Inferior parietal cortex (tissue), 1 donor: ENCODE data around the gene MORN4.
A peak's percentile ranks its signal among the peaks of the same experiment; 100 is the strongest.
"Not testable (repeated sequence)": the region's sequence is repeated elsewhere in the genome, so short reads cannot be mapped to it uniquely, and the experiment has no call there.

ENCODE experiments used
- DNase-seq: peaks from one replicate; pipeline ENCODE4 v3.0.0-alpha.2; 2016; ENCODE audit errors: extremely low spot score

The MORN4 gene

DNA sequence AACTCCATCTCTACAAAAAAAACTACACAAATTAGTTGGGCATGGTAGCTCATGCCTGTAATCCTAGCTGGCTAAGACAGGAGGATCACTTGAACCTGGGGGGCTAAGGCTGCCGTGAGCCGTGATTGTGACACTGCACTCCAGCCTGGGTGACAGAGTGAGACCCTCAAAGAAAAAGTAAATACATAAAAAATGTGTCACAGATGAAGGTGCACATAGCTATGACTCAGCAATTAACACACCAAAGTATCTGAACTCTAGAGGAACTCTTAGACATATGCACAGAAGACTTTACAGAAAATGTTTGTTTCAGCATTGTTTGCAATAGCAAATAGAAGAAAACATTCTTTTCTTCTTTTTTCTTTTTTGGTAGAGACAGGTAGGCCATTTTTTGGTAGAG lies 35.5 kb downstream of the MORN4 start:
- no peak for DNase-seq

DNA sequence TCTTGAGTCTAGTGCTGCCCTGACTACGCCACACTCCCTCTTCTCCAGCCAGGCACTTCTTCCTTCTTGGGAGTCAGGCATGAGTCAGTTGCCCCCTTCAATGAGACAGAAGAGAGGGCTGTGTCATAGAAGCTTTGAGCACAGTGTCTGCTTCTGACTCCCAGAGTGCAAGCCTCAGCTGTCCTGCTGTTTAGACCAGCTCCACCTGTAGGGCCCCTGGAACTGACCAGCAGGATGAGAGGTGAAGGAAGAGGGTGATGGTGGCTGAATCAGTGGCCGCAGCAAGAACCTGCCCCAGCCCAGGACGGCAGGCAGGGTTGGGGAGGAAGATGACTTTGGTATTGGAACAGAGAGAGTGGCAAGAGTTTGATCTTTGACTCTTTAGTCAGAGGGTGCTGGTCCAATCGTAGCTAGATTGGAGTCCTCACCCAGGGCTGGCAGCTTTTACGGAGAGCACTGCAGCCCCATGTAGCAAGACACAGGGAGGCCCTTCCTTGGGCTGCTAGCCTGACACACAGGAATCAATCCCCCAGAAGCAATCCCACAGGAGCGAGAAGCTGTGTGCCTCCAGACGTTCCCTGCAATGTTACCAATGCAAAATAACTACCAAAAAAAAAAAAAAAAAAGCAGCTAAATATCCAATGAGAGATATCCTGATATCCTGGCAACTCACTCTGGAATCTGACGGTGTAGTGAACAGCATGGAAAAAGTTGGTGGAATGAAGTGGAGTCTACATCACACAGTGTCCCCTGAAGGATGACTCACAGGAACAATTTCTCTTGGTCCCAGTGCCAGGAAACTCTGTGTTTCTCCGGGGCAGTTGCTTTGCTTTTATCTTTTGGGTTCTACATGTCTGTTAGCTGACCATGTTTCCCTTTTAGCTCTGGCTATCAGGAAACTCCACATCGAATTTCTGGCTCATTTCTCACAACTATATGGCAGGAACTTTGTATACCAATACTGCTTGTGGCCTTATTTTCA lies 36.9 kb downstream of the MORN4 start:
- DNase-seq = peak; percentile 48

DNA sequence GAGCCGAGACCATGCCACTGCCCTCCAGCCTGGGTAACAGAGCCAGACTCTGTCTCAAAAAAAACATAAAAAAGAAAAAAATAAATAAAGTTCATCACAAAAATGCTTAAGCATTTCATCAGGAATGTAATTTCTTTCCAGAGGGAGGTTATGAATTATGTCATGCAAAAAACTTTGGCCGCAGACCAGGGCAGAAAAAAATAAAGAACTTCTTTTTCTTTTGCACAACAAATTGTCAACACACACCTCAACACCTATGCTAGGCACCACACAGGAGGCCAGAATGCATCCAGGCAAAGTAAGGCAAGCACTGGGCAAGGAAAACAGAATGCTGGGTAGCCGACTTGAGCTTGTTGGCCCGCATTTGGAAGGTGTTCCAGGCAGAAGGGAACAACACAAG lies 39.9 kb downstream of the MORN4 start:
- no peak for DNase-seq

DNA sequence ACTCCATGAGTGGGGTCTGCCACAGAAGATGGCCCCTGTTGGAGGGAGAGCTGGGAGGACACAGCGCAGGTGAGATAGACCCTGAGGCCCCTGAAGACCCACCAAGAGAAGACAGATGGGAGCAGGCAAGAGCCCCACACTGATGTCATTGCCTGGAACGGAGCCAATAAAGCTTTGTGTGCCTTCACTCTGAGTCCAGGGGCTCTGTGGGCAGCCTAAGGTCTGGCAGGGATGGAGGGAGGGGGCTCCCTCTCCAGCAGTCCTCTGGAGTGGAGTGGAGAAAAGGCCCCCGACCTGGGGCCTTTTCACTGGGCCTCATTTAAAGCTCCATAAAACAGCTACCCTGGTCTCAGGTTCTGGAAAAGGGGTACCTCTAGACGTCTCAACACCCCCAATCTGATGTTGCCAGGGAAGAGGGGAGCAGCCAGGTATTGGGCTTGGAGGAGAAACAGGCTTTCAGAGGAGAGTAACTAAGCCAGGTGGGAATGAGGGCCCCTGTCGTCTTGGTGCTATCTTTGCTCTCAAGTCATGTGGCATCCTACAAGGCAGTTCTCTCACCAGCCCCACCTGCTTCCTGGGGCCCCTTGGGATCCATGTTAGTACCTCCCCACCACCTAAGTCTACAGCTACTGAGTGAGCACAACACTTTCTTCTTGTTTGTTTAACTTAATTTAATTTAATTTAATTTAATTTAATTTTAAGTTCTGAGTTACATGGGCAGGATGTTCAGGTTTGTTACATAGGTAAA lies 42.4 kb downstream of the MORN4 start:
- no peak for DNase-seq

DNA sequence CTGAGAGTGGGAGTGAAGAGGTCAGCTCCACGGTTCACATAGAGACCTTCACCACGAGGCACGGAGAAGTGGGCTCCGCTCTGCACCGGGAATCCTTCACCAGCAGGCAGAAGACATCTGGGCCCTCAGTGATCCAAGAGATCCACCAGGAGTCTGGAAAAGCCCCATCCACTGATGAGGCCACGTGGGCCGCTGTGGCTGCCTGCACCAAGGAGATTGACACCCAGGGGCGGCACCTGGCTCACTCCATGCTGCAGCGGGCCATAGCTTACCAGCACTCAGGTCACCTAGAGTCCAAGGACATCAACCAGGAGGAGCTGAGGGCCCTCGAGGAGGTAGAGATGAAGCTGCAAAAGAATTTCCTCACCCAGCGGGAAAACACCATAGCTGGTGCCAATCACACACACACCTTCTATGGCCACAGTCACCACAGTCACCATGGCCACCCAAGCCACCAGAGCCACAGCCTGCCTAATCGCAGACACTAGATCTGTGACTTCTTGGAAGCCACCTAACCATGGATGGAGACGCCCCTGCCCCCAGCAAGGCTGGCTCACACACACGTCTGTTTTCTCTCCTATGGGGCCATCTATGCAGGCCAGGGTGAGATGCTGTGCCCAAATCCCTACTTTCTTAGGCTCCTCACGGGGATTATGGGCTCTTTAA lies 43.1 kb downstream of the MORN4 start:
- no peak for DNase-seq

DNA sequence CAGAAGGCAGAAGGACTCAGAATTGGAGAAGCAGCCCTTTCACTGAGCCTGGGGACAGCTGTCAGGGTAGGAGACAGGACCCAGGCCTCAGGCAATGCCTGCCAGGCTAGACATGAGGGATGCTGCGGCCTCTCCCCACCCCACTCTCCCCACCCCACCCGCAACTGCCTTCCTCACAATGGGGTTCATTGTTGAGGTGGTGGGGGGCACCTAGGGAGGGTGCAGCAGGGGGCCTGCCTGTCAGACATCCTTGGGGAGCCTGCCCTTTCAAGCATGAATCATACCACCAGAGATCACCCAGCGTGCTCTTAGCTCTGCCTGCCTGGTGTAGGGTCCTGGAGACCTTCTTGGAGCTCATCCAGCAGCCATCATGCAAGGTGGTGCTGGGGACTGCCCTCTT lies 43.8 kb downstream of the MORN4 start, which contains the start of gene C10orf62:
TSS of gene C10orf62 (plus strand) at position 243 of the 400 bp plus-strand sequence. CDS start 177 bp downstream, outside the sequence.
- DNase-seq = no peak

DNA sequence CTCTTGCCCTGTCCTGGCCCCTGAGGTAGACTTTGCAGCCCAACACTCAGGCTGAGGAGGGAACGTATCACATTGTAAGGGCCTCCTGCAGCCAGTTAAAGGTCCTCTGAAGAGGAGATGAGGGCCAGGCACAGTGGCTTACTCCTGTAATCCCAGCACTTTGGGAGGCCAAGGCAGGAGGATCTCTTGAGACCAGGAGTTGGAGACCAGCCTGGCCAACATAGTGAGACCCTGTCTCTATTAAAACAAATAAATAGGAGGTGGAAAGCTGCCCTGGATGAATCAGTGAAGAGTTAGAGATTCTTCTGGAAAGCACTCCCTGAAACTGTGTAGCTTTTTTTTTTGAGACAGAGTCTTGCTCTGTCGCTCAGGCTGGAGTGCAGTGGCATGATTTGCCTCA lies 46.1 kb downstream of the MORN4 start:
- no peak for DNase-seq

DNA sequence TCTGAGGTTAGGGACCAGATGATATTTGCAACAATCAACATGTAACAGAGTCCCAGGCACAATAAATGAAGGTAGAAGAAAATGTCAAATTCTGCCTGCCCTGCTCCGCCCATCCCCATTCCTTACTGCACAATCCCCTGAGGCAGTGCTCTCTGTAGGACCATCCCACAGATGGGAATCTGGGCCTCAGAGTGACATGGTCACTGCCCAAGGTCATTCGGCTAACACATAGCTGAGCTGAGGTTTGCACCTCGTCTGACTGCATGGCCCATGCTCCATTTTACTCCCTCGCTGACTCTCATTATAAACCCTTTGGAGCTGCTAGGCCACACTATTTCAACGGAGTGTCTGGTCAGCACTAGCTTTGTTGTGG lies 47.9 kb downstream of the MORN4 start:
- DNase-seq = no peak

DNA sequence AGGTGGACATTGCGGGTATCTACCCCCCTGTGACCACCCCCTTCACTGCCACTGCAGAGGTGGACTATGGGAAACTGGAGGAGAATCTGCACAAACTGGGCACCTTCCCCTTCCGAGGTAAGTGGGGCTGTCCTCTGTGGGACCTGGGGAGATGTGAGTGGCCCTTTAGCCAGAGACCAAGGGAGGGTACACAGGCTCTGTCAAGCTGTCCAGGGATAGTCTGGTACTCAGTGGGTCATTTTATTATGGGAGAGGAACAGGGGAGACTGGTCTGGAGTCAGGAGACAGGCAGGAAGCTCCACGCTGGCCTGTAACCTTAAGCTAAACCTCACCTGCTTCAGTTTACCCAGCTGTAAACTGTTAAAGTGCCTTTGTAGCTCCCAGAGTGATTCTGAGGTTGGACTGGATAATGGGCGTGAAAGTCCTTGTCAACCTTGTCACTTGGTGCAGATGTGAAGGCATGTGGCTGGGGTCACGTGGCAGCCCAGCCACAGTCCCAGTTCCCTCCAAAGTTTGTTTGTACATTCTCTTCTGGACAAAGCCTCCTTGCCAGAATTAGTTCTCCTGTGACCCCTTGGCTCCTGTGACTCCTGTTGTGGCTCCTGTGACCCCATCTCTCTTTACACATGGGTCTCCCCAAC lies 48.4 kb downstream of the MORN4 start:
- DNase-seq = no peak

DNA sequence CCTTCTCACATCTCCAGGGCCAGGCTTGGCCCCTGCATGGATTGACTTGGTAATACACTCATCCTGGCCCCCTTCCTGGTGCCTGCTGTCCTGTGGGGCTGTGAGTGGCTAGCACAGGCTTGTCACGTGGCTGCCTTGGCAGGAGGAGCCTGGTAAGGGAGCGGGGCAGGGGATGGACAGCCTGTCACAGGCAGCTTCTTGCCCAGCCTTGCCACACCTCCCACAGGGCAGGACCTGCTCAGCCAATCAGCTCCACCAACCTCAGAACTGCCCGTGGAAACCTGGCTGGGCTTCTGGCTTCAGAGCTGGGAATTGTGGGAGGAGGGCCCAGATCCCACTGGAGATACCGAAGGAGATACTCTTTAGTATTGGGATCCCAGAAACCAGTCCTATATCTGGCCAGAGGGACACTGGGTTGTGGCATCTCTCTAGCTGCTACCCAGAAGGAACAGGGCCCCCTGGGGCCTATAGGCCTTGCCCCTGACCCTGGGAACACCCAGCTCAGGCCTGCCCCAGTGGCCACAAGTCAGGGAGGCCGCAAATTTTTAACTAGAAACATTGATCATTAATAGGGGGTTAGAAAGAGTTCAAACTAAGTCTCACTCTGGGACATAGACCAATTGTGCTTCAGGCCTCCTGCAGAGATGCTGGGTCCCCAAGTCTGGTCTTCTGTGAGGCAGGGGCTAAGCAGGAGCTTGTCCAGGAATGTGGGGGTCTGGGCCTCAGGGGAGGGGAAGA lies 49.1 kb downstream of the MORN4 start, which contains the start of gene HOGA1:
TSS of gene HOGA1 (plus strand) at position 330 of the 738 bp plus-strand sequence. CDS start at position 645, 315 bp downstream.
- DNase-seq = peak; percentile 81

DNA sequence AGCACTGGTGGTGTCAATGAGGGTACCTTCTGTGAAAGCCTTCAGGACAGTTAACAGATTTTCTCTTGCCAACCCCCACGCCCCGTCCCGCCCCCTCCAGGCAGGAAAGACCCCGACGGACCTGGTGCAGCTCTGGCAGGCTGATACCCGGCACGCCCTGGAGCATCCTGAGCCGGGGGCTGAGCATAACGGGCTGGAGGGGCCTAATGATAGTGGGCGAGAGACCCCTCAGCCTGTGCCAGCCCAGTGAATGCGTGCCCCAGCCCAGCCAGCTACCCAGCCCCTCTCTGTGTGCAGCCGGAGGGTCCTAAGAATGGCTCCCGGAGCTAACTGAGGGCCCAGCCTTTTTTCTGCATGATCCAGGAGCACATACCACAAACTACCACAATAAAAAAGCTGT lies 49.8 kb downstream of the MORN4 start:
- no peak for DNase-seq

DNA sequence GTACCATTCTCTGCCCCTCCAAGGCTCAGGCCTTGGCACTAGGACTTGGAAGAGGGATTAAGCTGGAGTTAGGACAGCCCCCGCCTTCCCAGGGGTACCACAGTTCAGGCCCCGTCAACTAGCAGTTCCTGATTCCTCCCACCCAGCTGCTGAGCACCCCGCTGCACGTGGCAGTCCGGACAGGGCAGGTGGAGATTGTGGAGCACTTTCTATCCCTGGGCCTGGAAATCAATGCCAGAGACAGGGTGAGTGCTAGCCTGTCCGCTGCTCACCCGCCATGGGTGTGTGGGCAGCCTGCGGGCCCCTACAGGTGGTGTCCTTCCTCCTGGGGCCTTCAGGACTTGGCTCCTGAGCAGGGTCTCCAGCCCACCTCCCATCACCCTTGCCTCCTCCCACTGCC lies 51.1 kb downstream of the MORN4 start:
- no peak for DNase-seq

DNA sequence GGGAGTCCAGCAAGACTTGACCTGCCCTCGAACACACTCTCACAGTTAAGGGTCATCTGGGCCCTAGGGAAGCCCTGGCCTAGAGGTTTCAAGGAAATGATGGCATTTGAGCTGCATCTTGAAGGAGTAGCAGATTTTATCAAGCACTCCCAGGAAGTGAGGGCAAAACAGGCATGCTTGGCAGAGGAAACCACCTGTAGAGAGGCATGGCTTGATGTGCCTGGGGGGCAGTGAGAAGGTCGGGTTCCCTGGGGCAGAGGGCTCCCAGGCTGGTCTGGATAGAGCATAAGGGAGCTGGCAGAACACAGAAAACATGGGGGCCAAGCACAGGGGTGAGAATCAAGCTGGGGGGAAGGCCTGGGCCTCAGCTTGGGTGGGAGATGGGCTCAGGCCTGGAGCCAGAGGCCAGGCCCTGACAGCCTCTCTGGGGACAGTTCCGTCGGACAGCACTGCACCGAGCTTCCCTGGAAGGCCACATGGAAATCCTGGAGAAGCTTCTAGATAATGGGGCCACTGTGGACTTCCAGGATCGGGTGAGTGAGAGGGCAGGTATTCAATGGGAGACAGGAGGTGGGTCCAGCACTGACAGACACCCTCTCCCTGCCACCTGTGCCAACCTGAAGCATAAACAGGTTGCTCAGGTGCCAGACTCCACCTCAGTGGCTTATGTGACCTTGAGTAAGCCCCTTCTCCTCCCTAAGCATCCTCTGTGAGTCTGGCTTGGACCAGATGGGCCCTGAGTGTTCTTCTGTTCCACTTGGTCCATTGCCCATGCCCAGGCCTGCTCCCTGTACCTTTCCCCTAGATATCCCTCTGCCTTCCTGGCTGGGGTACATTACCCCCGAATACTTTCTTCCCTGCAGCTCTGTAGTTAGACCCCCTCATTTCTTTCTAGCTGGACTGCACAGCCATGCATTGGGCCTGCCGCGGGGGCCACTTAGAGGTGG lies 52.6 kb downstream of the MORN4 start:
- DNase-seq = no peak

DNA sequence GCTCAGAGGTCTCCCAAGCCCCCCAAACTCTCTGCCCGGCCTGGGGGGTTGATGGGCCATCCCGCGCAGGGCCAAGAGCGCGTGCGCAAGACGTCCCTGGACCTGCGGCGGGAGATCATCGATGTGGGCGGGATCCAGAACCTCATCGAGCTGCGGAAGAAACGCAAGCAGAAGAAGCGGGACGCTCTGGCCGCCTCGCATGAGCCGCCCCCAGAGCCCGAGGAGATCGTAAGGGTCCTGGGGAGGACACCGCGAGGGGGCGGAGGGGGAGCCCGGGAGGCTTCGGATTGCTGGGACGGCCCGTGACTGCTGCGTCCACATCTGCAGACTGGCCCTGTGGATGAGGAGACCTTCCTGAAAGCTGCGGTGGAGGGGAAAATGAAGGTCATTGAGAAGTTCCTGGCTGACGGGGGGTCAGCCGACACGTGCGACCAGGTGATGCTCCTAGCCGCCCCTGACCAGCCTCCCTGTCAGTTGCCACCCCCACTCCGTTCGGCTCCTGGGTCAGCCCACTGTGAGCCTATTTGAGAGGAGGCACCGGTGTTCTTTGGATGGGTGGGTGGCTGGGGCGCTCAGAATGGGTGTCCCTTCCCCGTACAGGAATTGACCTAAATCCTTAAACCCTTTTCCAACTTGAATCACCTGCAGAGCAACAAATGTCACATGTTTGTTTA lies 55.0 kb downstream of the MORN4 start:
- DNase-seq = no peak

DNA sequence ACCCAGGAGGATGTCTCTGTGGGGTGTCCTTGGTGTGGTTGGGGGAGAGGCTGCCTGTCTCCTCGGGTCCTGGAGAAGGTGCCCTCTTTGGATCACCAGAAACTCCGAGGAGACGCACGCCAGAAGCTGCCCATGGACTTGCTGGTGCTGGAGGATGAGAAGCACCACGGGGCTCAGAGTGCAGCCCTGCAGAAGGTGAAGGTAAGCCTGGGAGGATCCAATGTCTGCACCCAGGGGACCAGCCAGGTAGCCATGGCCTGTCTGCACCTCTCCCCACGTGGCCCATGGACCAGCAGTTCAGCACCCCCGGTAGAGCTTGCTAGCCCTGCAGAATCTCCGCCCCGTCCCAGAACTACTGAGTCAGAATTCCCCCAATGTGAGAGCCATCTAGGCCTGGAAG lies 55.6 kb downstream of the MORN4 start:
- no peak for DNase-seq

DNA sequence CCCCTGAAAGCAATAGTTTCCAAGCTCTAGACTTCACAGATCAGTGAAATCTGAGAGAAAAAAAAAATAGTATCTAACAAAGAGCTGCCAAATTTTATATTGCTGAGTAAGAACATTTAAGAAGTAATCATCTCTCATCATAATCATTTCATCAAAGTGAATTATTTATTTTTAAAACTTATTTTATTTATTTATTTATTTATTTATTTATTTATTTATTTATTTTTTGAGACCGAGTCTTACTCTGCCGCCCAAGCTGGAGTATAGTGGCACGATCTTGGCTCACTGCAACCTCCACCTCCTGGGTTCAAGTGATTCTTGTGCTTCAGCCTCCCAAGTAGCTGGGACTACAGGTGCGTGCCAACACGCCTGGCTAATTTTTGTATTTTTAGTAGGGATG lies 56.8 kb downstream of the MORN4 start:
- DNase-seq = not testable (repeated sequence)

DNA sequence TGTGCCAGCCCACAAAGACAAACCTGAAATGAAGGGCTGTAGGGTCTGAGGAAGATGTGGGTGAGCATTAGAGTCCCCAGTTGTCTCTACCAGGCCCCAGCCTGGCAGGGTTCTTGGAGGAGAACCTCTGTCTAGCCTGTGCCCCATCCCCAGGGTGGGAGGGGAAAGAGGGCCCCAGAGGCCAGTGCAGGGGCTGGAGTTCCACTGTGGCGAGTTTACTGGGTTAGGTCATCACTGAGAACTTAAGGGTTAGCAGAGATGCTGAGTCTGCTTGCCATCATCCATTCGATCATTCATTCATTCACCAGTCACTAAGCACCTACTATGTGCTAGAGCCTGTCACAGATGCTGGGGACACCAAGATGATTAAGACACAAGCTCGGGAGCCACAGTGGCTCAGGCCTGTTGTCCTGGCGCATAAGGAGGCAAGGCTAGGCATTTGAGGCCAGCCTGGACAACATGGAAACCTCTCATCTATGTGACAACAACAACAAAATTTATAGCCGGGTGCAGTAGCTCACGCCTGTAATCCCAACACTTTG lies 58.1 kb downstream of the MORN4 start:
- no peak for DNase-seq

DNA sequence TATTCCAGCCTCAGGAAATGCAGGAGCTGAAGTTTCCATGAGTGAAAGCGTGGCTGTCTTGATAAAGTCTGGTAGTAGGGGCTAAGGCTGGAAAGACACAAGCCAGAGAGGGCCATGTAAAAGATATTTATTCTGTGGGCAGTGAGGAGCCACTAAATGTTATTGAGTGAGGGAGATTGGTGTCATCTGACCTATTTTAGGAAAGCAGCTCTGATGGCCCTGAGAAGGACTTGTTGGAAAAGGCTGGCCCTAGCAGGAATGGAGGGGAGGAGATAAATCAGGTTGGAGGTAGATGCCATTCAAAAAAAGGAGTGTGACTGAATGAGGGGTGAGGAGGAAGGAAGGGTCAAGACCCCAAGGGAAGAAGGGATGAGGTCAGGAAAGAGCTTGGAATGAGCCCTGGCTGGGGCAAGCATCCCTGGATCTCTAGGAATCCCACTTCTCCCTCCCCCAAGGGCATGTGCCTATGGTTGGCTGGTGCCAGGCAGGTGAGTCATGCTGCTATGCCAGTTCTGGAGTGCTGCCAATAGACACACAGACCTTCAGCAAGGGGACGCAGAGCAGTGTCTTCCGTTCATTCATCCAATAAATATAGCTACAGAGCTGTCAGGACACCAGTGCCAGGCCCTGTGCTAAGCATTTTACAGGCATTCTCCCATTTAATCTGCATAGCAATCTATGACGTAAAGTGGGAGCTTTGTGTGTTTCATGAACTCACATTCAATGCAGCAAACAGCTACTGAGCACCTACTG lies 58.8 kb downstream of the MORN4 start:
- DNase-seq = no peak
